HEK293T (cell line): ENCODE measurements around the gene INPP4A.

Experiments
- ARNT ChIP-seq: fragments of 450-650 bp; IDR thresholded peaks from 2 replicates; pipeline ENCODE4 v1.6.1; 2017; ENCODE audit warnings: mild to moderate bottlenecking
- BHLHE40 ChIP-seq: fragments of 450-650 bp; IDR thresholded peaks from 2 replicates; pipeline ENCODE4 v1.6.1; 2016; ENCODE audit warnings: mild to moderate bottlenecking, moderate library complexity, borderline replicate concordance
- ELF4 ChIP-seq: fragments of 450-650 bp; IDR thresholded peaks from 2 replicates; pipeline ENCODE4 v1.6.1; 2017; ENCODE audit warnings: antibody characterized with exemption
- FOXA1 ChIP-seq: fragments of 450-650 bp; IDR thresholded peaks from 2 replicates; pipeline ENCODE4 v1.6.1; 2016; ENCODE audit warnings: mild to moderate bottlenecking
- FOXK2 ChIP-seq: fragments of 450-650 bp; IDR thresholded peaks from 2 replicates; pipeline ENCODE4 v1.6.1; 2016; ENCODE audit warnings: mild to moderate bottlenecking
- FOXM1 ChIP-seq: fragments of 450-650 bp; IDR thresholded peaks from 2 replicates; pipeline ENCODE4 v1.6.1; 2017; ENCODE audit warnings: mild to moderate bottlenecking, borderline replicate concordance
- L3MBTL2 ChIP-seq: fragments of 450-650 bp; conservative IDR thresholded peaks from 2 replicates; pipeline ENCODE4 v1.6.1; 2016; ENCODE audit warnings: mild to moderate bottlenecking
- LEF1 ChIP-seq: fragments of 450-650 bp; IDR thresholded peaks from 2 replicates; pipeline ENCODE4 v1.6.1; 2017; ENCODE audit warnings: mild to moderate bottlenecking, borderline replicate concordance
- NFRKB ChIP-seq: fragments of 450-650 bp; IDR thresholded peaks from 2 replicates; pipeline ENCODE4 v1.6.1; 2016; ENCODE audit warnings: mild to moderate bottlenecking, moderate library complexity
- SP1 ChIP-seq: fragments of 450-650 bp; IDR thresholded peaks from 2 replicates; pipeline ENCODE4 v1.6.1; 2017
- SUZ12 ChIP-seq: fragments of 450-650 bp; IDR thresholded peaks from 2 replicates; pipeline ENCODE4 v1.6.1; 2016; ENCODE audit warnings: mild to moderate bottlenecking
- TARDBP ChIP-seq: fragments of 450-650 bp; IDR thresholded peaks from 2 replicates; pipeline ENCODE4 v1.6.1; 2016
- ZNF384 ChIP-seq: fragments of 450-650 bp; IDR thresholded peaks from 2 replicates; pipeline ENCODE4 v1.6.1; 2016

- TF ChIP-seq ARNT (no peak), ZNF384 (no peak), TARDBP (no peak), FOXA1 (no peak), BHLHE40 (no peak), FOXM1 (no peak), L3MBTL2 (no peak), FOXK2 (no peak), ELF4 (no peak), SP1 (no peak), SUZ12 (no peak), LEF1 (no peak), NFRKB (no peak)
These were observed 121.3 kb downstream of the INPP4A start for GRCh38 chr2:98565941-98566340.
